Measurements from ENCODE around the gene CREBBP.

The CREBBP gene

DNA sequence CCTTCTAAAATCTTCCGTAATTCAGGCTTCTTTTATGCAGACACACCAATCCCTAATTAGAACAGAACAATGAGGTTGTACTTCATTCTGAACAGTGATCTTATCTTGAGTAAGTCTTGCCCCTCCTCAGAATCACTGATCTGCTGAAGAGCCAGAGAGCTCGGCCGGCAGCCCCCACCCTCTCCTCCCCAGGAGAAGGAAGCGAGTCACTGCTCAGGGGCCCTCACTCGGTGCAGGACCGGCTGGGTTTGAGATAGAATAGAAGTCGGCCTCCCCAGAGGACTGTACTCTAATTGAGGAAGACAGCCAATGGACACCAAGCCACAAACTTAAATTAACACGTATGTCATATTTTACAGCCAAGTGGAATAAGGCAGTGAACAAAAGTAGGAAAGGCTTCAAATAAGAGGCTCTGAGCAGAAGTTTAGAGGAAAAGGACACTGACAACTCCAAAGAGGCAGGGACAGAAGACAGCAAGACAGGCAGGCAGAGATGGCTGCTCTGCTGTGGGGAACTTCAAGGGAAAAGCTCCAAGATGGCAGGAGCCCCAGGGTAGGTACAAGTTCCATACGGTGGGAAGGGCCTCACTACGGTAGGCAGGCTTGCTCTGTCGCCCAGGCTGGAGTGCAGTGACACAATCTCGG lies 18.6 kb downstream of the CREBBP start:
- Histone ChIP-seq H3K36me3 (ENCODE audit: control insufficient read depth, insufficient read depth, low read length) (no peaks in the 10 kb centered on the region), H3K9ac (no peak overlapping the region), H2AFZ (no peak overlapping the region), H3K9me3 (ENCODE audit: control insufficient read depth, low read length) (no peaks in the 10 kb centered on the region), H3K4me2 (ENCODE audit: low read length) (no peak overlapping the region), H3K4me1 (peaks cover 25% of the 10 kb centered on the region), H3K27me3 (ENCODE audit: control insufficient read depth, insufficient read depth, low read length) (no peaks in the 10 kb centered on the region), H3K4me3 (ENCODE audit: low read depth, low read length) (no peak overlapping the region), H3K79me2 (peaks cover 73% of the 10 kb centered on the region), H3K27ac (no peak overlapping the region)
- TF ChIP-seq, protein P1, sequence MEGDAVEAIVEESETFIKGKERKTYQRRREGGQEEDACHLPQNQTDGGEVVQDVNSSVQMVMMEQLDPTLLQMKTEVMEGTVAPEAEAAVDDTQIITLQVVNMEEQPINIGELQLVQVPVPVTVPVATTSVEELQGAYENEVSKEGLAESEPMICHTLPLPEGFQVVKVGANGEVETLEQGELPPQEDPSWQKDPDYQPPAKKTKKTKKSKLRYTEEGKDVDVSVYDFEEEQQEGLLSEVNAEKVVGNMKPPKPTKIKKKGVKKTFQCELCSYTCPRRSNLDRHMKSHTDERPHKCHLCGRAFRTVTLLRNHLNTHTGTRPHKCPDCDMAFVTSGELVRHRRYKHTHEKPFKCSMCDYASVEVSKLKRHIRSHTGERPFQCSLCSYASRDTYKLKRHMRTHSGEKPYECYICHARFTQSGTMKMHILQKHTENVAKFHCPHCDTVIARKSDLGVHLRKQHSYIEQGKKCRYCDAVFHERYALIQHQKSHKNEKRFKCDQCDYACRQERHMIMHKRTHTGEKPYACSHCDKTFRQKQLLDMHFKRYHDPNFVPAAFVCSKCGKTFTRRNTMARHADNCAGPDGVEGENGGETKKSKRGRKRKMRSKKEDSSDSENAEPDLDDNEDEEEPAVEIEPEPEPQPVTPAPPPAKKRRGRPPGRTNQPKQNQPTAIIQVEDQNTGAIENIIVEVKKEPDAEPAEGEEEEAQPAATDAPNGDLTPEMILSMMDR (IDR thresholded peaks at IDR 0.05) = no peak

DNA sequence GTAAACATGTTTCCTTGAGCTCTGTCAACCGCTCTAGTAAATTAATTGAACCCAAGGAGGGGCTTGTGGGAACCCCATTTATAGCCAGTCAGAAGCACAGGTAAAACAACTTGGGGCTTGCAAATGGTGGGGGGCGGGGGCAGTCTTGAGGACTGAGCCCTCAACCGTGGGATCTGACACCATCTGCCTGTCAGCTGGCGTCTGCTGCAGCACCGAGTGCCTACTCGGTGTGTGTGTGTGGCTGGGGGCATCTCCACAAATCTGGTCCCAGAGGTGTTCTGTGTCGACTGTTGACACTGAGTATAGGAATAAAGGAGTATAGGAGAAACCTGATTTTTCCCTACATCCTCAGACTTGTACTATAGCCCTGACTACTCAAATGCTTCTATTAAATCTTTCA lies 20.6 kb downstream of the CREBBP start:
- no peak overlapping the region for H3K4me2 ChIP-seq (ENCODE audit: low read length)
- no peaks in the 10 kb centered on the region for H3K9me3 ChIP-seq (ENCODE audit: control insufficient read depth, low read length)
- H3K79me2 ChIP-seq = peaks cover 65% of the 10 kb centered on the region
- no peak overlapping the region for H3K4me3 ChIP-seq (ENCODE audit: low read depth, low read length)
- H3K36me3 ChIP-seq (ENCODE audit: control insufficient read depth, insufficient read depth, low read length) = no peaks in the 10 kb centered on the region
- TF ChIP-seq, protein P1 (IDR thresholded peaks at IDR 0.05) = no peak
- no peaks in the 10 kb centered on the region for H3K27me3 ChIP-seq (ENCODE audit: control insufficient read depth, insufficient read depth, low read length)
- H2AFZ ChIP-seq = no peak overlapping the region
- no peak overlapping the region for H3K9ac ChIP-seq
- peaks cover 28% of the 10 kb centered on the region for H3K4me1 ChIP-seq
- no peak overlapping the region for H3K27ac ChIP-seq

DNA sequence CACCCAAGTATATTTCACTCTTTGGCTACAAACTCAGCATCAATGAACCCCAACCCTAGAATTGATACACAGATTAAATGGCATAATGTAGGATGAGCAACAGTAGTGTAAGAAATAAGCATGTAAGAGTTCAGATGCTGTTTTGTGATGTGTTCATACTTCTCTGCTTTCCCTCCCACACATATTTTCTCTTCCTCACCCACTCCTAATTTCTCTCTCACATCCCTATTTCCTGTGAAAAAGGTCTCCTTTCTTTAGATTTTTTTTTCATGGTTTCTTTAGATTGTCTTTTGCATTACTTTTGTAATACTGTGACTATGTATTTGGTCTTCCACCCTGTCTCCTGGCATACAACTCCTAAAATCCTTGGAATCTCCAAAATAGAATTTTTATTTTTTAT lies 21.7 kb downstream of the CREBBP start:
- no peak overlapping the region for H2AFZ ChIP-seq
- peaks cover 64% of the 10 kb centered on the region for H3K79me2 ChIP-seq
- H3K4me2 ChIP-seq (ENCODE audit: low read length) = no peak overlapping the region
- no peaks in the 10 kb centered on the region for H3K36me3 ChIP-seq (ENCODE audit: control insufficient read depth, insufficient read depth, low read length)
- H3K27ac ChIP-seq = no peak overlapping the region
- H3K9ac ChIP-seq = no peak overlapping the region
- H3K4me3 ChIP-seq (ENCODE audit: low read depth, low read length) = no peak overlapping the region
- H3K9me3 ChIP-seq (ENCODE audit: control insufficient read depth, low read length) = no peaks in the 10 kb centered on the region
- peaks cover 35% of the 10 kb centered on the region for H3K4me1 ChIP-seq
- no peaks in the 10 kb centered on the region for H3K27me3 ChIP-seq (ENCODE audit: control insufficient read depth, insufficient read depth, low read length)
- TF ChIP-seq, protein P1 (IDR thresholded peaks at IDR 0.05) = no peak

DNA sequence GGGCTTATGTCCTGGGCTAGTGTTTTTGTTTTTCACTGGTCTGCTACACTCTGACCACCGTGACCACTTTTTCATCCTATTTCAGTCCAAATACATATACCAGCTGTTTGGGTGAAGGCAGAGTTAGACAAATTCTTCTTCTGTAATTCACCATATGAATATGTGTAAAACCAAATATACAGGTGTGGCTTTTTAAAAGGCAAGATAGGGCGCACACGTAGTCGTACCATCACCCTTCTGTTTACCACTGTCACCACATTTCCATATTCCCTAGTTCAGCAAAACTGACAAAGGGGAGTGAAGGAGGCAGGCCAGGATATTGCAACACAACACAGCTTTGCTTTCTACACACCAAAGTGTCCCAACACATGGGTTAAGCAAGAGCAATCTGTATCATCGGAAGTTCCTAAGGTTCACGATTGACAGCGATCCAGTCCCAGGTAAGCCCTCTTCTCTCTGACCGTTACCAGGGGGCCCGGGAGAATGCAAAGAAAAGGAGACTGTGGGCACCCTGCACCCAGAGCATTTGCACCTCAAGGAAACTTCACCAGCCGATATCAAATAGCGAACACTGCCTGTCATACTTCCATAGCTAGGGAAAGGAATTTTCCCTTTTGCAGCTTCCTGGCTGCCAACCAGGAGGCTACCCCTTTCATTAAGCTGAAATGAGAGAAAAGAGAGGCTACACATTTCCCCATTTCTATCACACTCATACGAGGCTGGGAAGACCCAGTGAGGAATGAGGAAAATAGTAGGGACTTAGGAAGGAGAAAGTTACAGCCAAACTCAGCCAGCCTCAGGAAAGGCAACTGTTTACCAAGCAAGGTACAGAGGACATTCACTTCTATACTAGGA lies 23.1 kb downstream of the CREBBP start:
- no peak overlapping the region for H3K4me3 ChIP-seq (ENCODE audit: low read depth, low read length)
- no peaks in the 10 kb centered on the region for H3K36me3 ChIP-seq (ENCODE audit: control insufficient read depth, insufficient read depth, low read length)
- H3K9ac ChIP-seq = no peak overlapping the region
- H3K27ac ChIP-seq = peak overlapping the region; percentile 27
- TF ChIP-seq, protein P1 (IDR thresholded peaks at IDR 0.05) = no peak
- no peaks in the 10 kb centered on the region for H3K9me3 ChIP-seq (ENCODE audit: control insufficient read depth, low read length)
- H3K27me3 ChIP-seq (ENCODE audit: control insufficient read depth, insufficient read depth, low read length) = no peaks in the 10 kb centered on the region
- H3K79me2 ChIP-seq = peaks cover 60% of the 10 kb centered on the region
- no peak overlapping the region for H2AFZ ChIP-seq
- H3K4me2 ChIP-seq (ENCODE audit: low read length) = peak overlapping the region; percentile 38
- H3K4me1 ChIP-seq = peaks cover 28% of the 10 kb centered on the region
